ENCODE data around the gene ECSCR. TPM values are rescaled to one million over a fixed set of nuclear protein-coding genes. Genes with fewer than 3 reads are reported as not detected.
"Not testable (repeated sequence)": the region's sequence is repeated elsewhere in the genome, so short reads cannot be mapped to it uniquely, and the experiment has no call there.

ECSCR gene
- total RNA-seq, 4 donors from 2014 or later, result 19.2 to 68.9 (median 42.0) TPM

GRCh38 chr5:139494832-139495231 lies 32.3 kb upstream of the ECSCR start:
- intact Hi-C loops (cut with DNase I; ENCODE audit: low total_unique reads), result no loop called here
- TF ChIP-seq CTCF (IDR thresholded peaks at IDR 0.05) (no peak), POLR2A (IDR thresholded peaks at IDR 0.05) (no peak)
- H3K27me3 ChIP-seq, result no peaks in the 10 kb centered on the region
- no peak overlapping the region for H3K4me3 ChIP-seq
- H3K4me1 ChIP-seq, result no peaks in the 10 kb centered on the region
- DNase-seq, result no peak
- H3K27ac ChIP-seq, result no peak overlapping the region
- H3K36me3 ChIP-seq, result no peaks in the 10 kb centered on the region
- H3K9me3 ChIP-seq, result no peaks in the 10 kb centered on the region

- intact Hi-C loops (cut with DNase I; ENCODE audit: low total_unique reads), result no loop called here
- no peak overlapping the region for H3K27ac ChIP-seq
- H3K9me3 ChIP-seq, result no peaks in the 10 kb centered on the region
- H3K27me3 ChIP-seq, result no peaks in the 10 kb centered on the region
- no peak for DNase-seq
- H3K4me1 ChIP-seq, result no peaks in the 10 kb centered on the region
- TF ChIP-seq CTCF (IDR thresholded peaks at IDR 0.05) (no peak), POLR2A (IDR thresholded peaks at IDR 0.05) (no peak)
- no peak overlapping the region for H3K4me3 ChIP-seq
- no peaks in the 10 kb centered on the region for H3K36me3 ChIP-seq
These were observed 31.7 kb upstream of the ECSCR start for GRCh38 chr5:139494256-139494655.

- Histone ChIP-seq H3K27me3 (no peaks in the 10 kb centered on the region), H3K36me3 (no peaks in the 10 kb centered on the region), H3K4me3 (no peak overlapping the region), H3K4me1 (no peaks in the 10 kb centered on the region), H3K9me3 (no peaks in the 10 kb centered on the region), H3K27ac (no peak overlapping the region)
- intact Hi-C loops (cut with DNase I; ENCODE audit: low total_unique reads), result no loop called here
- TF ChIP-seq CTCF (IDR thresholded peaks at IDR 0.05), result no peak
- no peak for TF ChIP-seq POLR2A (IDR thresholded peaks at IDR 0.05)
- DNase-seq, result no peak
These were observed 30.2 kb upstream of the ECSCR start for GRCh38 chr5:139492700-139493192.

DNA sequence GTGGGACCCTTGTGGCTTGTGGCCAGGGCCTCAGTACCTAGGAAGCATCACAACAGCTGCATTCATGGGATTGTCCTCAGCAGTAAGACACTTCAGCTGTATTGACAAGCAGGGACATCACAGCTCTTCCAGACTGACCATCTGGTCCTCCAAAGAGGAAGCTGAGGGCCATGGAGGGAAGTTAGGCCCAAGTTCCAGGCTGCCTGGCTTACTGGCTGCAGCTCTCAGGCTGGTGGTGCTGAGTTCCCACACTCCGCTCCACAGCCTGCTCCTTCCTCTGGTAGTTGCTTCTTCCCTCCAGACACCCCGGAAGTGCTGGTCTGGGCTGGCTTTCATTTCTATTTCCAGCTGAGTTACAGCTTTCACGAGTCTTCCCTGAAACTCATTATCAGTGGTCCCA lies 25.7 kb upstream of the ECSCR start:
- Histone ChIP-seq H3K27ac (no peak overlapping the region), H3K9me3 (no peaks in the 10 kb centered on the region), H3K4me1 (no peaks in the 10 kb centered on the region), H3K27me3 (no peaks in the 10 kb centered on the region), H3K4me3 (no peak overlapping the region), H3K36me3 (no peaks in the 10 kb centered on the region)
- intact Hi-C loops (cut with DNase I; ENCODE audit: low total_unique reads), result no loop called here
- TF ChIP-seq POLR2A (IDR thresholded peaks at IDR 0.05), result no peak
- no peak for TF ChIP-seq CTCF (IDR thresholded peaks at IDR 0.05)
- no peak for DNase-seq

DNA sequence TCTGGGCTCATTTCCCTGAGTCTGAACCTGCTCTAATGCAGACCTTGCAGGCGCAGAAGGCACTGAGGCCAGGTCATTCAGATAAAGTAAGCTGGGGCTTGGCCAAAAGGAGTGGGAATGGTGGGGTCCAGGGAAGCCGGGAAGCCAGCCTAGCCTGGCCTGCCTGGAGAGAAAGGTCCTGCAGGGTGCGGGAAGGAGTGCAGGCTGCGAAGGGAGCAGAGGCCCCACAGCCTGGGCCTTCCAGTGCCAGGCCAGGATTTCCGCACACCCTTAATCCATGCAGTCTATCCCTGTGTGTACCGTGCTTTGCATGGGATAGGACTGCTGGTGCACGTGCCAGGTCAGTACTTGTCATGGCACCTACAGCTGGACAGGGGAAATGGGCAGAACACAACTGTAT lies 23.7 kb upstream of the ECSCR start:
- Histone ChIP-seq H3K27me3 (no peaks in the 10 kb centered on the region), H3K27ac (no peak overlapping the region), H3K9me3 (no peaks in the 10 kb centered on the region), H3K36me3 (no peaks in the 10 kb centered on the region), H3K4me3 (no peak overlapping the region), H3K4me1 (peaks cover 0 to 4% of the 10 kb centered on the region in 2 donors)
- DNase-seq, result no peak
- intact Hi-C loops (cut with DNase I; ENCODE audit: low total_unique reads), result no loop called here
- TF ChIP-seq CTCF (IDR thresholded peaks at IDR 0.05) (no peak), POLR2A (IDR thresholded peaks at IDR 0.05) (no peak)

GRCh38 chr5:139482890-139483208 lies 20.3 kb upstream of the ECSCR start:
- H3K4me3 ChIP-seq, result peak overlapping the region in 1 of 2 donors; percentile 43
- H3K27ac ChIP-seq, result peak overlapping the region; percentile 87 to 91
- H3K9me3 ChIP-seq; intact Hi-C loops (cut with DNase I; ENCODE audit: low total_unique reads); H3K36me3 ChIP-seq; H3K27me3 ChIP-seq; H3K4me1 ChIP-seq; DNase-seq: not testable (repeated sequence)
